Psoas muscle (tissue), 8 donors: Measurements from ENCODE around the gene NEDD9. TPM values are rescaled to one million over a fixed set of nuclear protein-coding genes. Genes with fewer than 3 reads are reported as not detected.

Experiments used
- ATAC-seq, 4 donors: fragments of 200-7000 bp; cut with Tn5 transposase; one replicate each; pipeline ENCODE4 v1.9.1; 2020; ENCODE audit warnings: moderate library complexity in 3 of 4, mild to moderate bottlenecking in 2 of 4
- DNase-seq, 2 donors: peaks; one replicate each; pipeline ENCODE4 v3.0.0-alpha.2; 2020
- H3K27ac ChIP-seq: fragments of 200-600 bp; one replicate; pipeline ENCODE4 v1.8.0; 2022
- H3K27me3 ChIP-seq, 3 donors: fragments of 200-600 bp in 1 of 3; one replicate each; pipeline versions ENCODE4 v1.6.1 to v1.8.0; 2013 to 2022; ENCODE audit warnings: low read length in 2 of 3, mild to moderate bottlenecking in 2 of 3, moderate library complexity in 1 of 3; ENCODE audit not compliant: insufficient read depth in 3 of 3
- H3K36me3 ChIP-seq, 2 donors: fragments of 200-600 bp in 1 of 2; one replicate each; pipeline versions ENCODE4 v1.6.1 to v1.8.0; 2013 to 2022; ENCODE audit warnings: low read depth in 1 of 2, mild to moderate bottlenecking in 1 of 2, moderate library complexity in 1 of 2; ENCODE audit not compliant: insufficient read depth in 1 of 2
- H3K4me1 ChIP-seq: fragments of 200-600 bp; one replicate; pipeline ENCODE4 v1.8.0; 2022
- H3K4me3 ChIP-seq: fragments of 200-600 bp; one replicate; pipeline ENCODE4 v1.8.0; 2022; ENCODE audit warnings: mild to moderate bottlenecking
- H3K9me3 ChIP-seq: fragments of 200-600 bp; one replicate; pipeline ENCODE4 v1.8.0; 2022
- CTCF ChIP-seq: fragments of 200-600 bp; IDR thresholded peaks from one replicate; pipeline ENCODE4 v1.8.0; 2022; ENCODE audit warnings: antibody characterized with exemption
- WGBS, 3 donors: extraction: QIAGEN DNeasy Blood & Tissue Kit; methylation state at CpG; one replicate each; pipeline versions ENCODE4 v1.1.6 to v1.1.7; 2013; 5-methylcytosine and 5-hydroxymethylcytosine counted together
- intact Hi-C, 2 donors: fragments of 100-400 bp; cut with DNase I; formaldehyde crosslinking; loops; one replicate each; pipeline versions ENCODE4 v1.11.0 to v1.14.2; 2022
- polyA plus RNA-seq, 3 donors: library from polyadenylated mRNA; stranded (reverse); fragments of 200-250 nt; gene quantifications; one replicate each; pipeline ENCODE4 v1.2.3, GENCODE V29; 2013
- total RNA-seq, 4 donors: library from RNA; stranded (reverse); fragmentation: NEBNext Ultra II Directional in 2 of 4; extraction: Animal tissue kit (Norgen Biotek cat#: 25700) in 2 of 4; gene quantifications; one replicate each; pipeline versions ENCODE4 v1.2.1 to v1.2.4, GENCODE V29; 2021 to 2023
- donor health status: healthy with polysubstance abuse.
- donor health status: DM: no; HTN: no; CAD: no; lungs with moderate emphysema.
- donor health status: Bipolar disorder and iron deficiency.
- donor health status: healthy.
- donor health status: DM: yes; HTN: yes; CAD: no.
- donor health status: DM: no; HTN: no; CAD: no.
- donor health status: DM: no; HTN: no; CAD: no.
- donor health status: DM: yes; HTN: yes; CAD: no.

Gene NEDD9
- total and polyA plus RNA-seq, 7 donors: 9.0 to 15.7 (median 11.2) TPM

GRCh38 chr6:11190625-11191245 lies 41.7 kb downstream of the NEDD9 start:
- 85 to 90% (median 87%) methylated on average over 20 of the region's 20 CpGs for WGBS, 3 donors
- no peak for TF ChIP-seq CTCF
- DNase-seq: no peak
- Histone ChIP-seq H3K36me3 (peaks cover 3 to 61% of the 10 kb centered on the region in 2 donors), H3K4me3 (no peak overlapping the region), H3K4me1 (no peaks in the 10 kb centered on the region), H3K27me3 (no peaks in the 10 kb centered on the region), H3K9me3 (no peaks in the 10 kb centered on the region), H3K27ac (no peak overlapping the region)
- ATAC-seq: no peak
- intact Hi-C loops: no loop called here

- no peak for DNase-seq
Observed at GRCh38 chr6:11189865-11190624, 42.4 kb downstream of the NEDD9 start.

GRCh38 chr6:11188161-11188915 lies 44.1 kb downstream of the NEDD9 start:
- no peak for TF ChIP-seq CTCF
- DNase-seq (no peak), ATAC-seq (no peak)
- Histone ChIP-seq H3K4me3 (no peak overlapping the region), H3K9me3 (no peaks in the 10 kb centered on the region), H3K27ac (no peak overlapping the region), H3K27me3 (no peaks in the 10 kb centered on the region), H3K36me3 (peaks cover 3 to 79% of the 10 kb centered on the region in 2 donors), H3K4me1 (no peaks in the 10 kb centered on the region)
- intact Hi-C loops: no loop called here
- WGBS, 3 donors: 88 to 93% (median 89%) methylated on average over 5 of the region's 5 CpGs

More at GRCh38 chr6:11189865-11190624, 42.4 kb downstream of the NEDD9 start:
- TF ChIP-seq CTCF: no peak
- WGBS, 3 donors: 94% methylated on average over 21 of the region's 21 CpGs
- H3K27ac ChIP-seq: no peak overlapping the region
- H3K4me3 ChIP-seq: no peak overlapping the region
- H3K9me3 ChIP-seq: no peaks in the 10 kb centered on the region
- H3K27me3 ChIP-seq: no peaks in the 10 kb centered on the region
- no peaks in the 10 kb centered on the region for H3K4me1 ChIP-seq
- intact Hi-C loops: no loop called here
- H3K36me3 ChIP-seq: peaks cover 3 to 68% of the 10 kb centered on the region in 2 donors
- ATAC-seq: no peak

GRCh38 chr6:11187301-11187700 lies 45.2 kb downstream of the NEDD9 start:
- DNase-seq (no peak), ATAC-seq (no peak)
- H3K27me3 ChIP-seq: no peaks in the 10 kb centered on the region
- TF ChIP-seq CTCF: no peak
- 92 to 95% (median 93%) methylated on average over 6 of the region's 6 CpGs for WGBS, 3 donors
- intact Hi-C loops: no loop called here
- H3K27ac ChIP-seq: no peak overlapping the region
- H3K4me1 ChIP-seq: no peaks in the 10 kb centered on the region
- no peak overlapping the region for H3K4me3 ChIP-seq
- peaks cover 3 to 70% of the 10 kb centered on the region in 2 donors for H3K36me3 ChIP-seq
- H3K9me3 ChIP-seq: no peaks in the 10 kb centered on the region
